Measurements from ENCODE around the gene PRXL2C.
"Not testable (repeated sequence)": the region's sequence is repeated elsewhere in the genome, so short reads cannot be mapped to it uniquely, and the experiment has no call there.

Gene PRXL2C, protein sequence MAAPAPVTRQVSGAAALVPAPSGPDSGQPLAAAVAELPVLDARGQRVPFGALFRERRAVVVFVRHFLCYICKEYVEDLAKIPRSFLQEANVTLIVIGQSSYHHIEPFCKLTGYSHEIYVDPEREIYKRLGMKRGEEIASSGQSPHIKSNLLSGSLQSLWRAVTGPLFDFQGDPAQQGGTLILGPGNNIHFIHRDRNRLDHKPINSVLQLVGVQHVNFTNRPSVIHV

DNA sequence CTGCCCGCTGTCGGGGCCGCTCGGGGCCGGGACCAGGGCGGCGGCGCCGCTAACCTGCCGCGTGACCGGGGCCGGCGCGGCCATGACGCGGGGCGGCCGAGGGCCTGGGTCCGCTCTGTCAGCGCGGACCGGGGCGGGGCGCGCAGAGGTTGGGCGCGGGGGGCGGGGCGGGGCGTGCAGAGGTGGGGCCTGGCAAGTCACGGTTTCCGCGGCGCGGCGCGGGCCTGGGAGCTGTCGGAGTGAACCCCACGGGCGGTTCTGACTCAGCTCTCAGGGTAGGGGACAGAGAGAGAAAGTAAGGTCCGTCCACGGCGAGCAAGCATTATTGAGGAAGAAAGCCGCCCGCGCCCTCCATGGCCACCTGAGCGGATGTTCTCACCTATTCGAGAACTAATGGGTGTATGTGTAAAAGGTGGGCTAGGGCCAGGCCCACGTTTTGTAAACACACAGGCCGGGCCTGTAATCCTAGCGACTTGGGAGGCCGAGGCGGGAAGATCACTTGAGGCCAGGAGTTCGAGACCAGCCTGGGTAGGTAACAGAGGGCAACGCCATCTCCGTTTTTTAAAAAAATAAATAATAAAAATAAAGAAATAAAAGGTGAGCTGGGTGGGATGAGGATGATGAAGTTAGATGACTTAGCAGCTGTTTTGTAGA is at the start of gene PRXL2C:
TSS of gene PRXL2C (minus strand) at position 120 of the 654 bp plus-strand sequence. CDS start at position 84, 36 bp downstream.
- no peak for DNase-seq (ENCODE audit: low read depth, low spot score)

DNA sequence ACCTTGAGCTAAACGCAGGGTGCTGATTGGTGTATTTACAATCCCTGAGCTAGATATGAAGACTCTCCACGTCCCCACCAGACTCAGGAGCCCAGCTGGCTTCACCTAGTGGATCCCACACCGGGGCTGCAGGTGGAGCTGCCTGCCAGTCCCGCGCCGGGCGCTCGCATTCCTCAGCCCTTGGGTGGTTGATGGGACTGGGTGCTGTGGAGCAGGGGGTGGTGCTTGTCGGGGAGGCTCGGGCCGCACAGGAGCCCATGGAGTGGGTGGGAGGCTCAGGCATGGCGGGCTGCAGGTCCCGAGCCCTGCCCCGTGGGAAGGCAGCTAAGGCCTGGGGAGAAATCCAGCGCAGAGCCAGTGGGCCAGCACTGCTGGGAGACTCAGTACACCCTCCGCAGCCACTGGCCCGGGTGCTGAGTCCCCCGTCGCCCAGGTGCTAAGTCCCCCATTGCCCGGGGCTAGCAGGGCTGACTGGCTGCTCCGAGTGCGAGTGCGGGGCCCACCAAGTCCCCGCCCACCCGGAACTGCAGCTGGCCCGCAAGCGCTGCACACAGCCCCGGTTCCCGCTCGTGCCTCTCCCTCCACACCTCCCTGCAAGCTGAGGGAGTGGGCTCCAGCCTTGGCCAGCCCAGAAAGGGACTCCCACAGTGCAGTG is 45.7 kb upstream of the PRXL2C start:
- not testable (repeated sequence) for DNase-seq (ENCODE audit: low read depth, low spot score)

DNA sequence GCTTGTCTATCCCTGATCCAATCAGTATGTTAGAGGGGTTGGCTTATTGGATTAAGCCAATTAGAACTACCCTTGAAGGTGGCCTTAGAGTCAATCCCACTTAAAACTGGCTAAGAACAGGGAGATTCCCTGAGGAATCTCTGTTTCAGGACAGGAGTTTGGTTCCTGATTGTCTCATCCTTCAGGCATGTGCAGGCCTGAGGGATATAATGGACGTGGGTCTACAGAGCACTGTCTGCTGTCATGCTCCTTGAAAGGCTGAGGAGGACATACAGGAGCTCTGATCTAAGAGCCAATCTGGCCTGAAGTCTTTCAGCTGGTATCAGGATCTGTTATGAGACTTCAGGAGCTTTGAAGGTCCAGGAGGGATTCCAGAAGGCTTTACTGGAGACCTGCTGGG is 36.2 kb upstream of the PRXL2C start:
- no peak for DNase-seq (ENCODE audit: low read depth, low spot score)

DNA sequence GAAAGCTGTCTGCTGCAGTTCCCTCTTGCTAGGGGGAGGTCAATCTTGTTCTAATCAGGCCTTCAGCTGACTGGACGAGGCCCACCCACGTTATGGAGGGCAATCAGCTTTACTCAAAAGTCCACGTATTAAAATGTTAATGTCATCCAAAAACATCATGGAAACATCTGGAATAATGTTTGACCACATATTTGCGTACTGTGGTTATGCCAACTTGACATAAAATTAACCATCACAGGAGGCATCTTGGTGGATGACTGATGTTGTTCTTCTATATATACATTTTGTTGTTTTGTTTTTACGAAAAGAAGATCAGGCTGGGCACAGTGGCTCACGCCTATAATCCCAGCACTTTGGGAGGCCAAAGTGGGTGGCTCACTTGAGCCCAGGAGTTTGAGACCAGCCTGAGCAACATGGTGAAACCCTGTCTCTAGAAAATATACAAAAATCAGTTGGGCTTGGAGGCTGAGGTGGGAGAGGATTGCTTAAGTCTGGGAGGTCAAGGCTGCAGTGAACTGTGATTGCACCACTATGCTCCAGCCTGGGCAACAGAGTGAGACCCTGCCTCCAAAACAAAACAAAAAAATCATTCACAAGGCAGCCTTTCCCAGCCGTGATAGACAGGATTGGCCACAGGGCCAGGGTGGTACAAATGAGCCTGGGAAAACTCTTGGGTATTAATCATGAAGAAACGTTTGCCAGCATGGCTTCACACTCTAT is 33.8 kb upstream of the PRXL2C start:
- no peak for DNase-seq (ENCODE audit: low read depth, low spot score)

DNA sequence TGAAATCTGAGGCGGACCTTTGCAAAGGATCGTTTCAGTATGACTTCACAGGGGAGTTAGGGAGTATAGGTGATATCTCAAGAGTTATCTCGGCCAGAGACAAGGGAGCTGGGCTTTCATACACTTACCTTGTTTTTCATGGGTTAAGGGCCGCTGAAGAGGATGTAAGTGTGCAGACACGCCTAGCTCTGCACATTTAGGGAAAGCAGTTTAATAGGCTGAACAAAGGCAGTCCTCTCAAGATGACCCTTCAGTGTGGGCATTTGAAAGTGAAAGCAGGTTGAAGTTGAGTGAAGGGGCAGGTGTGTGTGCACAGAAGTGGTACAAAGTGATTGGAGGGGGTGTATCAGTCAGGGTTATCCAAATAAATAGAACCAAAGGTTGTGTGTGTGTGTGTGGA is 33.1 kb upstream of the PRXL2C start:
- DNase-seq (ENCODE audit: low read depth, low spot score), result no peak

DNA sequence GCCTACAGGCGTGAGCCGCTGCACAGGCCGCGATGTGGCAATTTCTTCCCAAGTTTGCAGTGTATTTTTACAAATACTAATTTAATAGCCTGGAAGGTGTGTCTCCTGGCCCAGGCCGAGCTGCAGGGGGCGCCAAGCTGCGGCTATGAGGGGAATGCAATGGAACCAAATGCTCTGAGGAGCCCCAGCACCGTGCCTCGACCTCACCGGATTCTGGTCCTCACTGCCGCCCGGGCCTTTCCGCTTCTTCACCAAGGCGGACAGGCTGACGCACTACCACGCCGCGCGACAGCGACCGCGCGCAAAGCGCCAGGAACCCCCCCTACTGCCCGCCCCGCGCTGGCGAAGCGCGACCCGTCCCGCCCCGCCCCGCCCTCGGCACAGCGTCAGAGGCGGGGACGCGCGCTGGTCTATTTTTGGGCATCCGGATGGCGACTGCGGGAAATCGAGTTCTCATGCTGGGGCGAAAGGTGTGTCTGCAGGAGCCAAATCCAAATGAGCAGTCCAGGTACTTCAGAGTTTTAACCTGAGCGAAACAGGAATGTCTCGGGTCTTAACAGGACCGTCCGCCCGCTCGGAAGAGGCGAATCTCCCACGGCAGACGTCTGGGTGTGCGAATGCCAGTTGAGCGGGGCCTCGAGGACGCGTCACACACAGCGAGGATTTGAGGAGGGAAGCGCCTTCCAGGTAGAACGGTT is 31.7 kb upstream of the PRXL2C start:
- DNase-seq (ENCODE audit: low read depth, low spot score), result peak; percentile 79

DNA sequence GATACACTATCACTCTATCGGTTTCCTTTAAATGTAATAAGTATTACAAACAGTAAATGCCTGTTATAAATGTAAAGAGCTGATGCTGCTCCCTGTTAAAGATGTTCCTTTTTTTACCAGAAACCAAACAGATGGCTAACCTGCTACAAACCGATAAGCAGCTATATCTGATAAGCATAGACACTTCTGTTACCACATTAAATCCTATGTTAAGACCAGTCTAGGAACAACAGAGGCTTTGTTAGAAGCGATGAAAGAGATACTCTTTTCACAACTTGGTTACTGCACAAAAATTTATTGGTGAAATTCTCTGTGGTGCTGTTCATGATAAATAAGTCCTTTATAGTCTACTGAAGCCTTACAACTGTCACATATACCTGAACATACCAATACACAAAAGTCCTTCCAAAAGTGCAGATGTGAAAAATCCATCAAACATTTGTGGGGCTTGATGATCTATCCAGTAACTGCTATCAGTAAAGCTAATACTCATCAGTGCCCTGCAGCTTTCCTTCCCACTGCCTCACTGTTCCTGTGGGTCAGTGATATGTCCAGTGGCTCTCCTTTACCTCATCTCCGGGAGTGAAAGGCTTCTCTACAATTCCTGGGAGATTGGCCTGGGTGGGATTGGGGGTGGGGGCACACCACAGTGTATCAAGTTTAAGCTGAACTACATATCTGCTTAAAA is 25.8 kb upstream of the PRXL2C start:
- no peak for DNase-seq (ENCODE audit: low read depth, low spot score)

DNA sequence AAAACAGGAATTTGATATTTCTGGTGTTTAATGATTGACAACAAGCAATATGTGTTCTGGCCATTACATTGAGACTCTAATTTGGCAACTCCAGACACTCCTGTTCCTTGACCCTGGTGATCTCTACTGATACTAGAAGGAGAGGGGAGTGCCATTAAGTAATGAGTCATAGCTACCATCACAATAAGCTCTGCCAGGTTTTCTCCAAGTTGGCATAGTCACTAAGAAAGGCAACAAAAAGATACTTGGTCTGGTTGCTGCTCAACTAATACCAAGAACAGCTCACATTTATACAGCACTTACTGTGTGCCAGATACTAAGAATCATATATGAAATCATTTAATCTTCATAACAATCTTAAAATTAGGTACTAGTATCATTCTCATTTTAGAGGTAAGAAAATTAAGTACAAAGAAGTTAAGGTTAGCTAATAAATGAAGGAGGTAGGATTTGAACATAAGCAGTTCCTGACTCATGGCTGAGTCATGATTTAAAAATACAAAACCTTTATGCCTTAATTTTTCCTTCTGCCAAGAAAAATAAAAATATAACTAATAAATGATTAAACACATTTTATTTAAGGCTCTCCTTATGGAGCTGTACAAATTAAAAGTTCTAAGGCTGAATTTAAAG is 19.9 kb upstream of the PRXL2C start:
- no peak for DNase-seq (ENCODE audit: low read depth, low spot score)

DNA sequence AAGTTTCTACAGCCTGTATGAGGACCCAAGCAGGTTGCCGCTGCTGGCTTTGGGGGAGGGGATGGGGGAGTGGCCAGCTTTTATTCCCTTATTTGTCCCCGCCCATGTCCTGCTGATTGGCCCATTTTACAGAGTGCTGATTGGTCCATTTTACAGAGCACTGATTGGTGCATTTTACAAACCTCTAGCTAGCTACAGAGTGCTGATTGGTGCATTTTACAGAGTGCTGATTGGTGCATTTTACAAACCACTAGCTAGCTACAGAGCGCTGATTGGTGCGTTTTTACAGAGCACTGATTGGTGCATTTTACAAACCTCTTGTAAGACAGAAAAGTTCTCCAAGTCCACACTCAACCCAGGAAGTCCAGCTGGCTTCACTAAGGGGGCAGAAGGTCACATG is 18.7 kb upstream of the PRXL2C start:
- DNase-seq (ENCODE audit: low read depth, low spot score), result not testable (repeated sequence)

DNA sequence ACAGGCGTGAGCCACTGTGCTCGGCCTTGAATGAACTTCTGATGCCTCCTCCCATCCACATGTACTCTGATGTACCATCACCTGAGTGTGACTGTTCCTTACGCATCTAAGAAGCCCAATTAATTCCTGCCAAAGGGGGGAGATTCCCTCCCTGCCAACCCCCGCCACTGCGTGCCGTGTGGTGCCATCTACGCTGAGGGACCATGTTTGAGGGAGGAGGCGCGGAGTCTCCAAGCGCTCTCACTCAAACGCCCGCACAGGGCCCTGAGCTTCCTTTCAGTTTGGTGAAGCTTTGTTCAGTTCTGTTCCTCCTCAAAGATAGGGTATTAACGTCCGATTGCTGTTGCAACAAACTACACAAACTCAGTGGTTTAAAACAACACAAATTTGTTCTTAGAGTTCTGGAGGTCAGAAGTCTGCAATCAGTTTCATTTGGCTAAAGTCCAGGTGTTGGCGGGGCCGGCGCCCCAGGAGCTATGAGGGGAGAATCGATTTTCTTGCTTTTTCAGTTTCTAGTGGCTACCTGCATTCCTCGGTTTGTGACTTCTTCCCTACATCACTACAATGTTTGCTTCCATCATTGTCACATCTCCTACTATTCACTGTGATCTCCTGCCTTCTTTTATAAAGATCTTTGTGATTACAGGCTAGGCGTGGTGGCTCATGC is 13.9 kb upstream of the PRXL2C start:
- no peak for DNase-seq (ENCODE audit: low read depth, low spot score)

DNA sequence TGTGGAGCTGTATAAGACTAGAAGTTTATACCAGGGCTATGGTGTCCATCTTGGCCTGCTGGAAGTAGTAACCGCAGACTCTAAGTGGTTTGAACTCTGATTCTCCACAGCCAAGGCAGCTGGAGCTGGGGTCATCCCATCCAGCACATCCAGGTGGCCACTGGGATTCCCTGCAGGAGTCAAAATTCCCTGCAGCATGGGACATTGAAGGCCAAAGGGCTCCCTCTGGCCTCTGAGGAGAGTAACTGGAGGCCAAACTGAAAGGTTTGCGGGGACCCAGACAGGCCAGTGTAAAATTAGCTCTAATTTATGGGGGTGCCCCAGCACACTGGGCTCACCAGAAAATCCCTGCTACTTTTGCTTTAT is 12.2 kb upstream of the PRXL2C start:
- DNase-seq (ENCODE audit: low read depth, low spot score), result no peak

DNA sequence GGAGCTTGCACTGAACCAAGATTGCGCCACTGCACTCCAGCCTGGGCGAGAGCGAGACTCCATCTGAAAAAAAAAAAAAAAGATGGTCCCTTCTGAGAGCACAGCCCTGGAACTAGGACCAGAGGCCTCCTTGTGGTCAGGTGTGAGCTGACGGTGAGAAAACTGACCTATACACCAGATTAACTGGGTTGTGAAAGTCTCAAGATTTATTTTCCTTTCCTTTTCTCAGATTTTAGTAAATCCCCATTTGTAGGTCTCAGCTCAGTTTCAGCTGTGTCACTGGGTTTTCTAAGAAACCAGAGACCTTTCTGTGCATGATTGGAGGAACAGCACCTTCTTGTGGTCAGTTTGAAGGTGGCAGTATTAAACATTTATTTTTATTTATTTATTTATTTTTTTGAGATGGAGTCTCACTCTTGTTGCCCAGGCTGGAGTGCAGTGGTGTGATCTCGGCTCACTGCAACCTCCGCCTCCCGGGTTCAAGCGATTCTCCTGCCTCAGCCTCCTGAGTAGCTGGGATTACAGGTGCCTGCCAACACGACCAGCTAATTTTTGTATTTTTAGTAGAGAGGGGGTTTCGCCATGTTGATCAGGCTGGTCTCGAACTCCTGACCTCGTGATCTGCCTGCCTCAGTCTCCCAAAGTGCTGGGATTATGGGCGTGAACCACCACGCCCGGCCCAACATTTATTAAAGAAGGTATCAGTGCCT is 11.7 kb upstream of the PRXL2C start:
- not testable (repeated sequence) for DNase-seq (ENCODE audit: low read depth, low spot score)

DNA sequence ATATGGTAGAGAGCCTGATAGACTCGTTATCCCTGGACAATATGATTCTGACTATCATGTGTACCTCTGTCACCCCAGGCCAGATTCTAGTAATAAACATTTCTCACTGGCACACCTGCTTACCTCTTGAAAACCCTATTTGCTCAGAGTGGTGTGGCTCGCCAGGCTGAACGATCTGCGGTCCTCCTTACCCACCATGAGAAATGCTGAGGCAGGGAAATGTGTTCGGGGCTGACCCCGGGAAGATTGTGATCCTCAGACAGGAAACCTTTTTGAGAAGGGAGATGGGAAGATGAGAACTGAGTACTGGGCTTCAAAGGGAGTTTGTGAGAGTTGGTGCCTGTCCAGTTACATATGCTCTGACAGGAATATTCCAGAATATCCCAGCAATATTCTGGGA is 10.7 kb upstream of the PRXL2C start:
- DNase-seq (ENCODE audit: low read depth, low spot score), result no peak

DNA sequence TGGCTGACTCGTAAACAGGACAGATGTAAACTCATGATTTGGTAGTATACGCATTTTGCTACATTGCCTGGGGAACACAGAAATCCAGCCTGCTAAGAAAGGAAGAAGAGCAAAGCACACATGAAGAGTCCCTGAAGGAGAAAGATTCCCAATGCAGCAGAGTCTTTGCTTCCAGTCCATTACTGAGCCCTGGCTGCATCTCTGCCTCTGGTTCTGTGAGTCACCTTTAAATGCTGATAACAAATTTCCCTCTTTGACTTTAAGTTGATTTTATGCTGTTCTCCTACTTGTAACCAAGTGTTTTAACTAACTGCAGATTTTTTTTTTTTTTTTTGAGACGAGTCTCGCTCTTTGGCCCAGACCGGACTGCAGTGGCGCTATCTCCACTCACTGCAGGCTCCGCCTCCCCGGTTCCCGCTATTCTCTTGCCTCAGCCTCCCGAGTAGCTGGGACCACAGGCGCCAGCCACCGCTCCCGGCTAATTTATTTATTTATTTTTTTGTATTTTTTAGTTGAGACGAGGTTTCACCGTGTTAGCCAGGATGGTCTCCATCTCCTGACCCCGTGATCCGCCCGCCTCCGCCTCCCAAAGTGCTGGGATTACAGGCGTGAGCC is 8.5 kb upstream of the PRXL2C start:
- no peak for DNase-seq (ENCODE audit: low read depth, low spot score)

DNA sequence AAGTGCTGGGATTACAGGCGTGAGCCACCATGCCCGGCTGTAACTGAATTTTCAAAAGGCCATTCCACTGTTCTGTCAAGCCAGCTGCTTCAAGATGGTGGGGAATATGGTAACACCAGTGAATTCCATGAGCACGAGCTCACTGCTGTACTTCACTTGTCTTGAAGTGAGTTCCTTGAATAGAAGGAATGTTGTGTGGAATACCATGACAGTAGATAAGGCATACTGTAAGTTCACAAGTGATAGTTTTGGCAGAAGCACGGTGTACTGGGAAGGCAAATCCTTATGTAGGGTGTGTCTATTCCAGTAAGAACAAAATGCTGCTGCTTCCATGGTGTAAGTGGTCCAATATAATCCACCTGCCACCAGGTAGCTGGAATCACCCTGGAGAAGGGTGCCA is 6.6 kb upstream of the PRXL2C start:
- DNase-seq (ENCODE audit: low read depth, low spot score), result no peak

DNA sequence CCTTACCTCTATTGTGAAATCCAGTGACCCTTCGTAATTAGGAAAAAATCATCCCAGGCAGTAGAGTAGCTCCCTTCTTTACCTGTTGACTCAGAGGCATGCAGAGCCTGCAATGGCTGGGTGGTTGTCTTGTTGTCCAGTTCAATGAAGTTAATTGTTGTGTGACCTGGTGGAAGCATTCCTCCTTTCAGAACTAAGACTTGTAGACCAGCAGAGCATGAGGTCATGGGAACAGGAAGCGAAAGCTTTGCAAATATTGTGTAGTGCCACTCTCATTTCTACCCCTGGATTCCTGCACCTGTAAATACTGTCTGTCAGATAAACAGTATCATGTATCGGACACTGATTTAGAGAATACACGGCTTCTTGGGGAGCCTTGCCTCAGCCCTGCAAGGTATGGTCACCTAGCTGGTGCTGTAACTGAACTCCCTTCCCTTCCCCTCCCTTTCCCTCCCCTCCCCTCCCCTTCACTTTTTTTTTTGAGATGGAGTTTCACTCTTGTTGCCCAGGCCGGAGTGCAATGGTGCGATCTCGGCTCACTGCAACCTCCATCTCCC is 5.7 kb upstream of the PRXL2C start:
- DNase-seq (ENCODE audit: low read depth, low spot score), result no peak

DNA sequence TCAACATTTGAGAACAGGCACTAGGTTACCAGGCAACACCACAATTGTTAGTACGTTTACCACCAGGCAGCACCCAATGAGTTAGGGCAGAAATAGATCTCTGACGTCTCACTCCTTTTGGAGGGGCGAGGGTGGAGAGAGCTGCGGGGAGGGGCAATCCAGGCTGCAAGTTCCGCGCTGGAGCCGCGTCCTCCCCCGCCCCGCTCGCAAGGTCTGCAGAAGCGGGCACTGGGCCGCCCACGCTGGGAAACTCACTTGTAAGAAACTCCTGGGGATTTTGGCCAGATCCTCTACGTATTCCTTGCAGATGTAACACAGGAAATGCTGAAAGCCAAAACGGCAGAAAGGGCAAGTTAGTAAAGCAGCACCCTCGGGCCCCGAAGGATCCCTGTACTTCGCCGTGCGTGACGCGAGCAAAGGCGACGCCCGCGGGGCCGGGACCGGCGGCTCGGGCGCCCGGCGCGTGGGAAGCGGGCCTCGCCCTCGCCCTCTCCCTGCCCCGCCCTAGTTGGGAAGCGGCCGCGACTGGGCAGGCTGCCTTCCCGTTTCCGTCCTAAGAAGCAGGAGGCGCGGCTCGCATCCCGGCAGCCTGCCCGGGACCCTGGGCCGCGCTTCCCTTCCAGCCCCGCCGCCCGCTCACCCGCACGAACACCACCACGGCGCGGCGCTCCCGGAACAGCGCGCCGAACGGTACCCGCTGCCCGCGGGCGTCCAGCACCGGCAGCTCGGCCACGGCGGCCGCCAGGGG is 493 bp downstream of the PRXL2C start:
- no peak for DNase-seq (ENCODE audit: low read depth, low spot score)

DNA sequence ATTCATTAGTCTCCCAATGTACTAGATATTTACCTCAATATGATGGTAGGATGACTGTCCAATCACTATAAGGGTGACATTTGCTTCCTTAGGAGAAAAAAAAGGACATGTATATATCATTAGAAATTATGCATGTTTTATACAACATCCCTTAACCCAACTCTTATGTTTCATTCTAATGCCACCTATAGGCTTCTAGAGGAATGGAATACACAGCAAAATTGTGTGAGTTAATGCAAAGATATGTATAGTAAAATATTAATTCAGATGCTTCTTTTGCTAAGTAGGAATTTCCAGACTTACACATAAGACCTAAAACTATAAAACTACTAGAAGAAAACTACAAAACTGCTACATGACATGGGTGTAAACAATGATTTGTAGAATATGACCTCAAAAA is 3.5 kb downstream of the PRXL2C start:
- no peak for DNase-seq (ENCODE audit: low read depth, low spot score)
